Measurements from ENCODE around the gene LRRC52. TPM values are rescaled to one million over a fixed set of nuclear protein-coding genes. Genes with fewer than 3 reads are reported as not detected.

Gene LRRC52
- total and polyA plus RNA-seq, 2 of the 8 experiments (the other 6 are each of a cell fraction or from before 2014, with no cell fraction given), result 0.05 TPM; not detected in 1

DNA sequence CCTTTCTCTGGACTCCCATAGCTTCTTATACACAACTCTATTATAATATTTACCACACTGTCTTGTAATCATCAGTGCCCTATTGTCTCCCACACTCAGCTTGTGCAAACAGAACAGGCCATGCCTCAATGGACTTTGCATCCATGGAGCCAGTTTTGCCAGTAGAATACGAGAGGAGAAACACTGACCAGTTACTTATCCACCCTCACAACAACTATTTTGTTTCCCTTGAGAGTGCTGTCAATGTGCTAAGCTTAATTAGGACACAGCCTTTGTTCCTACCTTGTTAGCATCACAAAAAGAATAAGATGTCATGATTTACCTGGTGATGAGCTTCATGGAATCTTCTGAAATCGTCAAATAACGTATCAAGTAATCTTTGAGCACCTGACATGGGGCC lies 18.1 kb upstream of the LRRC52 start:
- no peak overlapping the region for H3K9ac ChIP-seq (replicated peaks in 1 of 4; ENCODE audit: extremely low read depth in 1 of 4, low read depth in 3 of 4, low read length in 3 of 4)
- no peak overlapping the region for H2BK20ac ChIP-seq (ENCODE audit: low read length)
- H3K4me2 ChIP-seq (ENCODE audit: insufficient read depth in 1 of 2, low read depth in 2 of 2, low read length in 2 of 2), result no peak overlapping the region
- no peak overlapping the region for H2BK15ac ChIP-seq (ENCODE audit: low read length)
- H2AK5ac ChIP-seq (ENCODE audit: low read depth, low read length), result no peak overlapping the region
- H3K23me2 ChIP-seq (ENCODE audit: low read depth, low read length), result no peaks in the 10 kb centered on the region
- H4K20me1 ChIP-seq (replicated peaks in 1 of 2; ENCODE audit: control insufficient read depth in 1 of 2, insufficient read depth in 2 of 2, low read length in 2 of 2), result no peaks in the 10 kb centered on the region
- DNase-seq (ENCODE audit: low read depth in 1 of 2, low spot score in 2 of 2) (no peak), FAIRE-seq (no peak)
- no peak overlapping the region for H4K91ac ChIP-seq (replicated peaks; ENCODE audit: insufficient read length, low read length)
- no peak overlapping the region for H2BK5ac ChIP-seq (ENCODE audit: low read depth, low read length)
- no peak overlapping the region for H2BK120ac ChIP-seq (replicated peaks; ENCODE audit: low read depth, low read length)
- H4K8ac ChIP-seq (ENCODE audit: extremely low read depth, insufficient read depth, low read length), result no peak overlapping the region
- POLR2A ChIA-PET (ENCODE audit: partially characterized antibody), result no interaction called here
- H3K23ac ChIP-seq (ENCODE audit: insufficient read length), result no peak overlapping the region
- no peaks in the 10 kb centered on the region for H3K9me3 ChIP-seq (ENCODE audit: insufficient read depth in 2 of 2, low read depth in 1 of 2, low read length in 1 of 2)
- WGBS, 2 experiments (ENCODE audit: extremely low coverage in 1 of 2, insufficient coverage in 1 of 2, insufficient read length in 1 of 2, insufficient replicate concordance in 2 of 2, low coverage in 1 of 2, low lambda C conversion rate in 2 of 2, missing lambda C conversion rate in 1 of 2), result 80% methylated on average over 3 of the region's 3 CpGs; no CpG with 5 or more reads in 1 of the 2 experiments
- no peaks in the 10 kb centered on the region for H3K79me2 ChIP-seq (ENCODE audit: control insufficient read depth in 1 of 2, insufficient read depth in 2 of 2, low read length in 2 of 2)
- no peak overlapping the region for H3K4me3 ChIP-seq (ENCODE audit: extremely low read depth in 1 of 4, insufficient read depth in 2 of 4, low read depth in 3 of 4, low read length in 4 of 4)
- no peak overlapping the region for H4K5ac ChIP-seq (ENCODE audit: insufficient read length, low read depth, low read length)
- no peak overlapping the region for H3K56ac ChIP-seq (replicated peaks; ENCODE audit: insufficient read length, low read depth, low read length)
- no peaks in the 10 kb centered on the region for H3K27me3 ChIP-seq (replicated peaks in 1 of 4; ENCODE audit: control insufficient read depth in 3 of 4, extremely low read depth in 1 of 4, insufficient read depth in 3 of 4, low read length in 3 of 4)
- no peak overlapping the region for H2AFZ ChIP-seq (ENCODE audit: low read length)
- CTCF ChIA-PET (ENCODE audit: partially characterized antibody), result interaction anchor here (1.2 kb wide), 1 partner anchor 121 kb away, joined by 3 read pairs; no protein-coding TSS in a partner anchor
- no peak overlapping the region for H3K18ac ChIP-seq (ENCODE audit: extremely low read depth, low read length)
- no peak overlapping the region for H3K4ac ChIP-seq (replicated peaks; ENCODE audit: insufficient read length, low read depth, low read length)
- no peaks in the 10 kb centered on the region for H3K4me1 ChIP-seq (replicated peaks in 1 of 4; ENCODE audit: control insufficient read depth in 3 of 4, insufficient read depth in 4 of 4, low read length in 3 of 4)
- H2BK12ac ChIP-seq (ENCODE audit: low read depth, low read length), result no peak overlapping the region
- no peaks in the 10 kb centered on the region for H3K79me1 ChIP-seq (ENCODE audit: low read depth, low read length)
- no peak overlapping the region for H3K14ac ChIP-seq (ENCODE audit: insufficient read length)
- H3K27ac ChIP-seq (ENCODE audit: low read depth, low read length), result no peak overlapping the region
- no peaks in the 10 kb centered on the region for H3K36me3 ChIP-seq (ENCODE audit: control insufficient read depth in 2 of 4, insufficient read depth in 4 of 4, low read length in 3 of 4)
- TF ChIP-seq NRF1 (IDR thresholded peaks at IDR 0.05; ENCODE audit: low read depth, low read length), result no peak
- no peak for TF ChIP-seq BCL11A (IDR thresholded peaks at IDR 0.05; ENCODE audit: low read depth in 2 of 2, low read length in 2 of 2)
- no peak for TF ChIP-seq KDM1A (IDR thresholded peaks at IDR 0.05; ENCODE audit: borderline replicate concordance, low read length)
- no peak for TF ChIP-seq HDAC2 (IDR thresholded peaks at IDR 0.05; ENCODE audit: borderline replicate concordance in 1 of 2, low read depth in 2 of 2, low read length in 2 of 2)
- TF ChIP-seq JUN (IDR thresholded peaks at IDR 0.05; ENCODE audit: low read depth, low read length), result no peak
- no peak for TF ChIP-seq TBP (IDR thresholded peaks at IDR 0.05; ENCODE audit: low read depth, low read length)
- TF ChIP-seq ATF3 (IDR thresholded peaks at IDR 0.05; ENCODE audit: insufficient read depth, low read depth, low read length), result no peak
- no peak for TF ChIP-seq SIN3A (conservative IDR thresholded peaks at IDR 0.05 in 1 of 2, IDR thresholded peaks at IDR 0.05 in 1 of 2; ENCODE audit: low read depth in 1 of 2, low read length in 2 of 2)
- no peak for TF ChIP-seq RAD21 (IDR thresholded peaks at IDR 0.05 in 1 of 2, conservative IDR thresholded peaks at IDR 0.05 in 1 of 2; ENCODE audit: low read depth in 2 of 2, low read length in 2 of 2)
- no peak for TF ChIP-seq TCF12 (IDR thresholded peaks at IDR 0.05; ENCODE audit: low read depth, low read length)
- no peak for TF ChIP-seq POLR2AphosphoS5 (IDR thresholded peaks at IDR 0.05; ENCODE audit: low read depth, low read length)
- no peak for TF ChIP-seq USF2 (IDR thresholded peaks at IDR 0.05; ENCODE audit: low read length)
